ENCODE measurements around the gene USP40. TPM values are rescaled to one million over a fixed set of nuclear protein-coding genes. Genes with fewer than 3 reads are reported as not detected.

The USP40 gene
- total and polyA plus RNA-seq, 2 donors (not counting 1 experiment from before 2014, with no cell fraction given), result 19.8 to 37.0 TPM

- peaks cover 8 to 24% (median 10%) of the 10 kb centered on the region in 3 donors for H3K9me3 ChIP-seq (ENCODE audit: control extremely low read depth in 1 of 3, control insufficient read depth in 2 of 3, insufficient read depth in 1 of 3, low read length in 2 of 3)
- H3K4me2 ChIP-seq (replicated peaks; ENCODE audit: low read depth, low read length, poor library complexity, severe bottlenecking), result no peak overlapping the region
- POLR2A ChIA-PET, result interaction anchor here (0.6 kb wide), 1 partner anchor 54 kb away, joined by 4 read pairs; no protein-coding TSS in a partner anchor
- no peak for DNase-seq
- H3K79me2 ChIP-seq (ENCODE audit: control insufficient read depth, insufficient read depth, low read length), result no peaks in the 10 kb centered on the region
- no peak overlapping the region for H3K4me3 ChIP-seq (ENCODE audit: control extremely low read depth in 1 of 5, extremely low read depth in 1 of 5, insufficient read depth in 1 of 5, low read depth in 2 of 5, low read length in 4 of 5)
- CTCF ChIA-PET, result interaction anchor here (0.6 kb wide), 1 partner anchor 60 kb away, joined by 3 read pairs; no protein-coding TSS in a partner anchor
- Mint-ChIP-seq H3K9me3 (ENCODE audit: insufficient read depth) (peaks cover 18% of the 10 kb centered on the region), H3K27me3 (no peaks in the 10 kb centered on the region), H3K27ac (peak overlapping the region; percentile 33), H3K4me3 (no peak overlapping the region), H3K4me1 (peaks cover 11% of the 10 kb centered on the region)
- no peak overlapping the region for H3K9ac ChIP-seq (ENCODE audit: low read length)
- no peaks in the 10 kb centered on the region for H3K27me3 ChIP-seq (replicated peaks in 1 of 4; ENCODE audit: control extremely low read depth in 1 of 4, control insufficient read depth in 3 of 4, insufficient read depth in 4 of 4, low read length in 3 of 4)
- H3K27ac ChIP-seq (ENCODE audit: low read length in 2 of 2), result no peak overlapping the region
- intact Hi-C loops (cut with micrococcal nuclease), result no loop called here
- no peak for TF ChIP-seq EZH2 (IDR thresholded peaks at IDR 0.05; ENCODE audit: borderline replicate concordance, insufficient read depth, low read depth, low read length, poor library complexity, severe bottlenecking)
- no peak for TF ChIP-seq CTCF (IDR thresholded peaks at IDR 0.05)
- no peaks in the 10 kb centered on the region for H4K20me1 ChIP-seq (ENCODE audit: control insufficient read depth, insufficient read depth, low read length, poor library complexity, severe bottlenecking)
- H3K4me1 ChIP-seq (ENCODE audit: control insufficient read depth in 2 of 2, insufficient read depth in 2 of 2, low read length in 2 of 2), result peaks cover 0 to 1% of the 10 kb centered on the region in 2 donors
- no peak for ATAC-seq (ENCODE audit: low read depth)
- no peak overlapping the region for H2AFZ ChIP-seq (ENCODE audit: insufficient read depth, low read depth, low read length, poor library complexity, severe bottlenecking)
- WGBS (ENCODE audit: insufficient coverage), result no CpG with 5 or more reads among the region's 1 CpG
- H3K36me3 ChIP-seq (replicated peaks in 1 of 2; ENCODE audit: control extremely low read depth in 1 of 2, control insufficient read depth in 1 of 2, extremely low read depth in 1 of 2, insufficient read depth in 2 of 2, low read length in 1 of 2), result peaks cover 0 to 3% of the 10 kb centered on the region in 2 experiments
Observed at GRCh38 chr2:233503481-233503880, 63.1 kb downstream of the USP40 start.

GRCh38 chr2:233501198-233502076 lies 65.1 kb downstream of the USP40 start:
- Mint-ChIP-seq H3K4me3 (no peak overlapping the region), H3K9me3 (ENCODE audit: insufficient read depth) (peaks cover 18% of the 10 kb centered on the region), H3K27ac (no peak overlapping the region), H3K27me3 (no peaks in the 10 kb centered on the region), H3K4me1 (peaks cover 27% of the 10 kb centered on the region)
- H3K4me2 ChIP-seq (replicated peaks; ENCODE audit: low read depth, low read length, poor library complexity, severe bottlenecking), result no peak overlapping the region
- H3K79me2 ChIP-seq (ENCODE audit: control insufficient read depth, insufficient read depth, low read length), result no peaks in the 10 kb centered on the region
- H3K36me3 ChIP-seq (replicated peaks in 1 of 2; ENCODE audit: control extremely low read depth in 1 of 2, control insufficient read depth in 1 of 2, extremely low read depth in 1 of 2, insufficient read depth in 2 of 2, low read length in 1 of 2), result peaks cover 1 to 3% of the 10 kb centered on the region in 2 experiments
- peaks cover 7 to 11% of the 10 kb centered on the region in 2 donors for H3K4me1 ChIP-seq (ENCODE audit: control insufficient read depth in 2 of 2, insufficient read depth in 2 of 2, low read length in 2 of 2)
- intact Hi-C loops (cut with micrococcal nuclease), result no loop called here
- H3K9ac ChIP-seq (ENCODE audit: low read length), result no peak overlapping the region
- ChIA-PET POLR2A (no interaction called here), CTCF (interaction anchor here (1.2 kb wide), 1 partner anchor 11 kb away, joined by 3 read pairs; no protein-coding TSS in a partner anchor)
- H3K4me3 ChIP-seq (ENCODE audit: control extremely low read depth in 1 of 5, extremely low read depth in 1 of 5, insufficient read depth in 1 of 5, low read depth in 2 of 5, low read length in 4 of 5), result no peak overlapping the region
- no peak overlapping the region for H3K27ac ChIP-seq (ENCODE audit: low read length in 2 of 2)
- H3K9me3 ChIP-seq (ENCODE audit: control extremely low read depth in 1 of 3, control insufficient read depth in 2 of 3, insufficient read depth in 1 of 3, low read length in 2 of 3), result peaks cover 7 to 24% (median 8%) of the 10 kb centered on the region in 3 donors
- WGBS (ENCODE audit: insufficient coverage), result 98% methylated on average over 3 of the region's 3 CpGs
- no peak for ATAC-seq (ENCODE audit: low read depth)
- no peaks in the 10 kb centered on the region for H4K20me1 ChIP-seq (ENCODE audit: control insufficient read depth, insufficient read depth, low read length, poor library complexity, severe bottlenecking)
- no peak for DNase-seq
- TF ChIP-seq CTCF (IDR thresholded peaks at IDR 0.05) (no peak), EZH2 (IDR thresholded peaks at IDR 0.05; ENCODE audit: borderline replicate concordance, insufficient read depth, low read depth, low read length, poor library complexity, severe bottlenecking) (no peak)
- no peaks in the 10 kb centered on the region for H3K27me3 ChIP-seq (replicated peaks in 1 of 4; ENCODE audit: control extremely low read depth in 1 of 4, control insufficient read depth in 3 of 4, insufficient read depth in 4 of 4, low read length in 3 of 4)
- no peak overlapping the region for H2AFZ ChIP-seq (ENCODE audit: insufficient read depth, low read depth, low read length, poor library complexity, severe bottlenecking)

Data from B cell (primary cell).